Chondrocyte (in vitro differentiated cells): ENCODE results near the gene PSD. TPM values are rescaled to one million over a fixed set of nuclear protein-coding genes. Genes with fewer than 3 reads are reported as not detected.

ENCODE experiments used
- DNase-seq: peaks from one replicate; pipeline ENCODE4 v3.0.0; 2021; ENCODE audit warnings: mixed read lengths, low spot score
- H3K27ac Mint-ChIP-seq: one replicate; pipeline ENCODE4 v1.8.0; 2021; ENCODE audit warnings: mild to moderate bottlenecking, moderate library complexity, mixed read lengths; ENCODE audit not compliant: unreplicated experiment
- H3K27me3 Mint-ChIP-seq: 2 replicates; pipeline ENCODE4 v1.8.0; 2021; ENCODE audit warnings: low read depth, mixed read lengths
- H3K36me3 Mint-ChIP-seq: 2 replicates; pipeline ENCODE4 v1.8.0; 2021; ENCODE audit warnings: low read depth, mixed read lengths
- H3K4me1 Mint-ChIP-seq: 2 replicates; pipeline ENCODE4 v1.8.0; 2021; ENCODE audit warnings: low read depth, mild to moderate bottlenecking, mixed read lengths
- H3K4me3 Mint-ChIP-seq: one replicate; pipeline ENCODE4 v1.8.0; 2021; ENCODE audit warnings: mild to moderate bottlenecking, moderate library complexity, mixed read lengths; ENCODE audit not compliant: unreplicated experiment
- H3K9me3 Mint-ChIP-seq: 2 replicates; pipeline ENCODE4 v1.8.0; 2021; ENCODE audit warnings: low read depth, mixed read lengths
- total RNA-seq: library from RNA; stranded (reverse); gene quantifications from 3 replicates; pipeline ENCODE4 v1.2.1, GENCODE V29; 2021
- TF ChIP-seq, protein P1 (sequence below): fragments of 200-600 bp; sonication (generic); IDR thresholded peaks from 2 replicates; pipeline ENCODE4 v1.5.0; 2021; ENCODE audit warnings: antibody characterized with exemption, mild to moderate bottlenecking, moderate library complexity

The PSD gene
- total RNA-seq, 1 donor from 2014 or later: 4.0 TPM

- no peak for DNase-seq
- H3K4me1 Mint-ChIP-seq: peaks cover 29% of the 10 kb centered on the region
- no peaks in the 10 kb centered on the region for H3K27me3 Mint-ChIP-seq
- TF ChIP-seq, protein P1, sequence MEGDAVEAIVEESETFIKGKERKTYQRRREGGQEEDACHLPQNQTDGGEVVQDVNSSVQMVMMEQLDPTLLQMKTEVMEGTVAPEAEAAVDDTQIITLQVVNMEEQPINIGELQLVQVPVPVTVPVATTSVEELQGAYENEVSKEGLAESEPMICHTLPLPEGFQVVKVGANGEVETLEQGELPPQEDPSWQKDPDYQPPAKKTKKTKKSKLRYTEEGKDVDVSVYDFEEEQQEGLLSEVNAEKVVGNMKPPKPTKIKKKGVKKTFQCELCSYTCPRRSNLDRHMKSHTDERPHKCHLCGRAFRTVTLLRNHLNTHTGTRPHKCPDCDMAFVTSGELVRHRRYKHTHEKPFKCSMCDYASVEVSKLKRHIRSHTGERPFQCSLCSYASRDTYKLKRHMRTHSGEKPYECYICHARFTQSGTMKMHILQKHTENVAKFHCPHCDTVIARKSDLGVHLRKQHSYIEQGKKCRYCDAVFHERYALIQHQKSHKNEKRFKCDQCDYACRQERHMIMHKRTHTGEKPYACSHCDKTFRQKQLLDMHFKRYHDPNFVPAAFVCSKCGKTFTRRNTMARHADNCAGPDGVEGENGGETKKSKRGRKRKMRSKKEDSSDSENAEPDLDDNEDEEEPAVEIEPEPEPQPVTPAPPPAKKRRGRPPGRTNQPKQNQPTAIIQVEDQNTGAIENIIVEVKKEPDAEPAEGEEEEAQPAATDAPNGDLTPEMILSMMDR: no peak
- H3K4me3 Mint-ChIP-seq: no peak overlapping the region
- no peak overlapping the region for H3K27ac Mint-ChIP-seq
- peaks cover 8% of the 10 kb centered on the region for H3K36me3 Mint-ChIP-seq
- no peaks in the 10 kb centered on the region for H3K9me3 Mint-ChIP-seq
Observed at GRCh38 chr10:102402512-102402896, 16.1 kb downstream of the PSD start.

DNA sequence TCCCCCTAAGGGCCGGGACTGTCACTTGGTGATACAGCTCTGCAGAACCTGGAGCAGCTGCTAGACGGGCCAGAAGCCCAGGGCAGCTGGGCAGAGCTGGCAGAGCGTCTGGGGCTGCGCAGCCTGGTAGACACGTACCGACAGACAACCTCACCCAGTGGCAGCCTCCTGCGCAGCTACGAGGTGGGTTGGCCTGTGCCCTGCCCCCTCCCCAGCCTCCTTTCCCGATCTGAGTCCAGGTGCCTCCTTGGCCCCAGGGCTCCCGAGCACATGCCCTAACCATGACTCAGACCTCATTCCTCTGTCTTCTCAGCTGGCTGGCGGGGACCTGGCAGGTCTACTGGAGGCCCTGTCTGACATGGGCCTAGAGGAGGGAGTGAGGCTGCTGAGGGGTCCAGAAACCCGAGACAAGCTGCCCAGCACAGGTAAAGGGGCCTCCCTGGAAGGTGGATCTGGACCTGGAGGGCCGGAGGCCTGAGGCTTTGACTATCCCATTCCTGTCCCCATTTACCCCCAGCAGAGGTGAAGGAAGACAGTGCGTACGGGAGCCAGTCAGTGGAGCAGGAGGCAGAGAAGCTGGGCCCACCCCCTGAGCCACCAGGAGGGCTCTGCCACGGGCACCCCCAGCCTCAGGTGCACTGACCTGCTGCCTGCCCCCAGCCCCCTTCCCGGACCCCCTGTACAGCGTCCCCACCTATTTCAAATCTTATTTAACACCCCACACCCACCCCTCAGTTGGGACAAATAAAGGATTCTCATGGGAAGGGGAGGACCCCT, 16.7 kb downstream of the PSD start:
- Mint-ChIP-seq H3K4me1 (peaks cover 31% of the 10 kb centered on the region), H3K27ac (peak overlapping the region; percentile 8), H3K27me3 (no peaks in the 10 kb centered on the region), H3K36me3 (peaks cover 8% of the 10 kb centered on the region), H3K4me3 (no peak overlapping the region), H3K9me3 (no peaks in the 10 kb centered on the region)
- TF ChIP-seq, protein P1: no peak
- DNase-seq: no peak

DNA sequence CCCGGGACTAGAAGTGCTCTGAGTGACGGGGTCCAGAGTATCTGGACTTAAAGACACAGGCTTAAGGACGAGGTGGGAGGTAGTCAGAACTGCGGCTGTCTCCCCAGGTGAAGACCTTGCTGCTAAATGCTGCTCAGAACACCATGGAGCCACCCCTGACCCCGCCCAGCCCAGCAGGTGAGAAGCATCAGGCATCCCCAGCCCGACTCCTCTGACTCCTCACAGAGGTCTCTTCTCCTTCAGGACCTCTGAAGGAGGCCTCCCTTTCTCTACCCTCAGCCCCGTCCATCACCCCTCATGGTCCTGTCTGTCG, 17.3 kb downstream of the PSD start:
- no peak for DNase-seq
- H3K4me3 Mint-ChIP-seq: no peak overlapping the region
- peaks cover 37% of the 10 kb centered on the region for H3K4me1 Mint-ChIP-seq
- peak overlapping the region; percentile 22 for H3K27ac Mint-ChIP-seq
- no peaks in the 10 kb centered on the region for H3K9me3 Mint-ChIP-seq
- no peaks in the 10 kb centered on the region for H3K27me3 Mint-ChIP-seq
- TF ChIP-seq, protein P1: no peak
- H3K36me3 Mint-ChIP-seq: peaks cover 8% of the 10 kb centered on the region

GRCh38 chr10:102400598-102401341, 17.8 kb downstream of the PSD start:
- H3K4me1 Mint-ChIP-seq: peaks cover 43% of the 10 kb centered on the region
- H3K4me3 Mint-ChIP-seq: no peak overlapping the region
- H3K27ac Mint-ChIP-seq: no peak overlapping the region
- TF ChIP-seq, protein P1: no peak
- H3K9me3 Mint-ChIP-seq: no peaks in the 10 kb centered on the region
- no peaks in the 10 kb centered on the region for H3K27me3 Mint-ChIP-seq
- DNase-seq: no peak
- H3K36me3 Mint-ChIP-seq: peaks cover 8% of the 10 kb centered on the region

DNA sequence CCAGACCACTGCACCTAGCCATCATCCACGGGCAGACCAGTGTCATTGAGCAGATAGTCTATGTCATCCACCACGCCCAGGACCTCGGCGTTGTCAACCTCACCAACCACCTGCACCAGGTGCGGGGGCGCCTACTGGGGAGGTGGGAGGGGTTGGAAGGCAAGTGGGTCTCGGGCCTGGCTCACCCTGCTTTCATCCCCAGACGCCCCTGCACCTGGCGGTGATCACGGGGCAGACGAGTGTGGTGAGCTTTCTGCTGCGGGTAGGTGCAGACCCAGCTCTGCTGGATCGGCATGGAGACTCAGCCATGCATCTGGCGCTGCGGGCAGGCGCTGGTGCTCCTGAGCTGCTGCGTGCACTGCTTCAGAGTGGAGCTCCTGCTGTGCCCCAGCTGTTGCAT, 18.5 kb downstream of the PSD start:
- Mint-ChIP-seq H3K4me1 (peaks cover 43% of the 10 kb centered on the region), H3K9me3 (no peaks in the 10 kb centered on the region), H3K27me3 (no peaks in the 10 kb centered on the region), H3K36me3 (peaks cover 8% of the 10 kb centered on the region), H3K4me3 (peak overlapping the region; percentile 62), H3K27ac (peak overlapping the region; percentile 68)
- no peak for DNase-seq
- TF ChIP-seq, protein P1: no peak
